Measurements from ENCODE around the gene SPATA31C1.
"Not testable (repeated sequence)": the region's sequence is repeated elsewhere in the genome, so short reads cannot be mapped to it uniquely, and the experiment has no call there.

SPATA31C1 gene

GRCh38 chr9:87886210-87886932 lies 31.4 kb upstream of the SPATA31C1 start:
- in situ Hi-C loops (cut with MboI; ENCODE audit: low sequenced_read_pairs), result no loop called here

- in situ Hi-C loops (cut with MboI; ENCODE audit: low sequenced_read_pairs), result no loop called here
Measured at GRCh38 chr9:87886933-87887505, 30.7 kb upstream of the SPATA31C1 start.

GRCh38 chr9:87887661-87888480 lies 29.9 kb upstream of the SPATA31C1 start:
- in situ Hi-C loops (cut with MboI; ENCODE audit: low sequenced_read_pairs), result no loop called here

- in situ Hi-C loops (cut with MboI; ENCODE audit: low sequenced_read_pairs), result no loop called here
Measured at GRCh38 chr9:87888501-87888900, 29.3 kb upstream of the SPATA31C1 start.

- in situ Hi-C loops (cut with MboI; ENCODE audit: low sequenced_read_pairs), result no loop called here
Measured at GRCh38 chr9:87889065-87889881, 28.5 kb upstream of the SPATA31C1 start.

- in situ Hi-C loops (cut with MboI; ENCODE audit: low sequenced_read_pairs), result no loop called here
Measured at GRCh38 chr9:87889882-87890252, 27.9 kb upstream of the SPATA31C1 start.

- in situ Hi-C loops (cut with MboI; ENCODE audit: low sequenced_read_pairs), result no loop called here
Measured at GRCh38 chr9:87890837-87891236, 26.9 kb upstream of the SPATA31C1 start.

GRCh38 chr9:87891754-87892153 lies 26.0 kb upstream of the SPATA31C1 start:
- in situ Hi-C loops (cut with MboI; ENCODE audit: low sequenced_read_pairs), result no loop called here

GRCh38 chr9:87892956-87893355 lies 24.8 kb upstream of the SPATA31C1 start:
- in situ Hi-C loops (cut with MboI; ENCODE audit: low sequenced_read_pairs), result no loop called here

- in situ Hi-C loops (cut with MboI; ENCODE audit: low sequenced_read_pairs), result no loop called here
Measured at GRCh38 chr9:87894998-87895625, 22.6 kb upstream of the SPATA31C1 start.

GRCh38 chr9:87896891-87897290 lies 20.9 kb upstream of the SPATA31C1 start:
- in situ Hi-C loops (cut with MboI; ENCODE audit: low sequenced_read_pairs), result no loop called here

- in situ Hi-C loops (cut with MboI; ENCODE audit: low sequenced_read_pairs), result no loop called here
Measured at GRCh38 chr9:87898151-87898550, 19.6 kb upstream of the SPATA31C1 start.

- in situ Hi-C loops (cut with MboI; ENCODE audit: low sequenced_read_pairs), result not testable (repeated sequence)
Measured at GRCh38 chr9:87902371-87902770, 15.4 kb upstream of the SPATA31C1 start.

- in situ Hi-C loops (cut with MboI; ENCODE audit: low sequenced_read_pairs), result no loop called here
Measured at GRCh38 chr9:87909310-87910041, 8.3 kb upstream of the SPATA31C1 start.

- in situ Hi-C loops (cut with MboI; ENCODE audit: low sequenced_read_pairs), result no loop called here
Measured at GRCh38 chr9:87910821-87911220, 6.9 kb upstream of the SPATA31C1 start.

GRCh38 chr9:87919013-87919412 lies 1.3 kb downstream of the SPATA31C1 start:
- in situ Hi-C loops (cut with MboI; ENCODE audit: low sequenced_read_pairs), result not testable (repeated sequence)

GRCh38 chr9:87921561-87921960 lies 3.8 kb downstream of the SPATA31C1 start:
- in situ Hi-C loops (cut with MboI; ENCODE audit: low sequenced_read_pairs), result not testable (repeated sequence)

- in situ Hi-C loops (cut with MboI; ENCODE audit: low sequenced_read_pairs), result not testable (repeated sequence)
Measured at GRCh38 chr9:87923012-87923411, 5.2 kb downstream of the SPATA31C1 start.

GRCh38 chr9:87924851-87925250 lies 7.1 kb downstream of the SPATA31C1 start:
- in situ Hi-C loops (cut with MboI; ENCODE audit: low sequenced_read_pairs), result not testable (repeated sequence)

GRCh38 chr9:87929152-87929551 lies 11.4 kb downstream of the SPATA31C1 start:
- in situ Hi-C loops (cut with MboI; ENCODE audit: low sequenced_read_pairs), result not testable (repeated sequence)

Measured in HL-60/S4 treated with retinoic acid at 250 ng/mL for 4 days and 3 days (cell line).